Caki2 (cell line): Measurements from ENCODE around the gene PDGFRB. TPM values are rescaled to one million over a fixed set of nuclear protein-coding genes. Genes with fewer than 3 reads are reported as not detected.

Experiments used
- DNase-seq: peaks from one replicate; pipeline ENCODE4 v3.0.0-alpha.2; 2015; ENCODE audit warnings: low read depth
- in situ Hi-C: cut with HindIII; loops from 2 replicates; pipeline ENCODE4 v1.10.0; 2016; ENCODE audit warnings: low sequenced_read_pairs, low pct_unique_long_range_greater_than_20kb, mixed read lengths
- total RNA-seq: library from RNA; depleted of rRNA; stranded (reverse); fragments of >200 nt; shearing (Covaris generic); gene quantifications from 2 replicates; pipeline ENCODE4 v1.2.3, GENCODE V29; 2014; ENCODE audit warnings: low replicate concordance; rRNA removed

The PDGFRB gene
- total RNA-seq, 1 experiment from 2014 or later = 16.3 TPM

- in situ Hi-C loops = no loop called here
- DNase-seq = no peak
These were observed 87.6 kb downstream of the PDGFRB start for GRCh38 chr5:150068071-150068470.

- in situ Hi-C loops = no loop called here
- DNase-seq = no peak
These were observed 88.2 kb downstream of the PDGFRB start for GRCh38 chr5:150067405-150067960.

- in situ Hi-C loops = no loop called here
- DNase-seq = no peak
These were observed 88.7 kb downstream of the PDGFRB start for GRCh38 chr5:150066901-150067396.

- DNase-seq = no peak
- in situ Hi-C loops = no loop called here
These were observed 89.2 kb downstream of the PDGFRB start for GRCh38 chr5:150066436-150066835.

- in situ Hi-C loops = no loop called here
- DNase-seq = no peak
These were observed 89.8 kb downstream of the PDGFRB start for GRCh38 chr5:150065886-150066285.

- in situ Hi-C loops = no loop called here
- no peak for DNase-seq
These were observed 90.3 kb downstream of the PDGFRB start for GRCh38 chr5:150065346-150065745.

- in situ Hi-C loops = no loop called here
- no peak for DNase-seq
These were observed 90.9 kb downstream of the PDGFRB start for GRCh38 chr5:150064681-150065220.

Other genes starting within 250 kb of the PDGFRB start
- 0.07 and 0.14 TPM in 2 replicates for gene PDE6A, start 211.1 kb downstream of the PDGFRB start, total RNA-seq
- 16.3 and 17.3 TPM in 2 replicates for gene SLC26A2, start 195.1 kb downstream of the PDGFRB start, total RNA-seq
- gene TIGD6, start 155.2 kb downstream of the PDGFRB start, total RNA-seq = 2.2 and 4.2 TPM in 2 replicates
- gene HMGXB3, start 155.1 kb downstream of the PDGFRB start, total RNA-seq = 18.9 and 19.9 TPM in 2 replicates
- not detected in 2 replicates for gene CSF1R, start 69.3 kb downstream of the PDGFRB start, total RNA-seq
- gene CDX1, start 10.9 kb upstream of the PDGFRB start, total RNA-seq = not detected in 2 replicates
- gene SLC6A7, start 34.2 kb upstream of the PDGFRB start, total RNA-seq = not detected in 2 replicates
- gene CAMK2A, start 133.9 kb upstream of the PDGFRB start, total RNA-seq = not detected in 2 replicates
- not detected in 2 replicates for gene ARSI, start 147.1 kb upstream of the PDGFRB start, total RNA-seq
- gene TCOF1, start 201.9 kb upstream of the PDGFRB start, total RNA-seq = 46.0 and 53.1 TPM in 2 replicates